HepG2 (cell line): Measurements from ENCODE around the gene MPV17L2. TPM values are rescaled to one million over a fixed set of nuclear protein-coding genes. Genes with fewer than 3 reads are reported as not detected.
A peak's percentile ranks its signal among the peaks of the same experiment; 100 is the strongest.

Experiments used
- HMG20B ChIP-seq: conservative IDR thresholded peaks from 2 replicates; pipeline ENCODE4 v1.6.1; 2016; ENCODE audit warnings: missing genetic modification reagents, missing compliant biosample characterization
- ISL2 ChIP-seq: sonication (generic); formaldehyde crosslinking; IDR thresholded peaks from 2 replicates; pipeline ENCODE4 v1.5.0; 2020; ENCODE audit warnings: missing genetic modification reagents
- KDM3A ChIP-seq: IDR thresholded peaks from 2 replicates; pipeline ENCODE4 v1.6.1; 2018; ENCODE audit warnings: low read depth, missing compliant biosample characterization
- MIER2 ChIP-seq: IDR thresholded peaks from 2 replicates; pipeline ENCODE4 v1.6.1; 2016; ENCODE audit warnings: missing biosample characterization, missing genetic modification reagents
- NCOA2 ChIP-seq: sonication (generic); formaldehyde crosslinking; IDR thresholded peaks from 2 replicates; pipeline ENCODE4 v1.8.0; 2022; ENCODE audit warnings: inconsistent platforms
- NFATC3 ChIP-seq: sonication (generic); formaldehyde crosslinking; IDR thresholded peaks from 2 replicates; pipeline ENCODE4 v1.5.1; 2020; ENCODE audit warnings: mild to moderate bottlenecking, missing genetic modification reagents
- PBX2 ChIP-seq: IDR thresholded peaks from 2 replicates; pipeline ENCODE4 v1.6.1; 2016; ENCODE audit warnings: control low read depth
- SNAI1 ChIP-seq: sonication (generic); formaldehyde crosslinking; IDR thresholded peaks from 2 replicates; pipeline ENCODE4 v1.5.0; 2020; ENCODE audit warnings: mild to moderate bottlenecking, missing genetic modification reagents, borderline replicate concordance
- TBL1XR1 ChIP-seq: fragments of 150-350 bp; IDR thresholded peaks from 2 replicates; pipeline ENCODE4 v1.6.1; 2014; ENCODE audit warnings: borderline replicate concordance, low read length; ENCODE audit not compliant: partially characterized antibody
- ZBTB2 ChIP-seq: sonication (generic); formaldehyde crosslinking; IDR thresholded peaks from 2 replicates; pipeline ENCODE4 v1.8.0; 2022; ENCODE audit warnings: low read depth, missing genetic modification reagents
- ZNF12 ChIP-seq: sonication (generic); formaldehyde crosslinking; IDR thresholded peaks from 2 replicates; pipeline ENCODE4 v1.5.0; 2020; ENCODE audit warnings: missing genetic modification reagents
- ZNF124 ChIP-seq: sonication (generic); formaldehyde crosslinking; IDR thresholded peaks from 2 replicates; pipeline ENCODE4 v1.4.0; 2020; ENCODE audit warnings: missing genetic modification reagents
- ZNF280D ChIP-seq: sonication (generic); formaldehyde crosslinking; IDR thresholded peaks from 2 replicates; pipeline ENCODE4 v1.5.1; 2020; ENCODE audit warnings: mild to moderate bottlenecking, missing genetic modification reagents
- ZNF333 ChIP-seq: sonication (generic); formaldehyde crosslinking; IDR thresholded peaks from 2 replicates; pipeline ENCODE4 v1.4.0; 2020; ENCODE audit warnings: mild to moderate bottlenecking, missing genetic modification reagents, borderline replicate concordance
- ZNF431 ChIP-seq: sonication (generic); formaldehyde crosslinking; IDR thresholded peaks from 2 replicates; pipeline ENCODE4 v1.9.0; 2022; ENCODE audit warnings: missing genetic modification reagents, low read depth, mild to moderate bottlenecking, borderline replicate concordance
- ZNF703 ChIP-seq: sonication (generic); formaldehyde crosslinking; IDR thresholded peaks from 2 replicates; pipeline ENCODE4 v1.5.1; 2020; ENCODE audit warnings: missing genetic modification reagents, mild to moderate bottlenecking, moderate library complexity, borderline replicate concordance
- ZNF709 ChIP-seq: sonication (generic); formaldehyde crosslinking; IDR thresholded peaks from 2 replicates; pipeline ENCODE4 v1.5.0; 2020; ENCODE audit warnings: mild to moderate bottlenecking, missing genetic modification reagents
- polyA plus RNA-seq, 8 experiments: library from polyadenylated mRNA; depleted of rRNA in 3 of 8; stranded (reverse) in 7 of 8; unstranded in 1 of 8; fragments of >200 nt; fragmentation: Illumina TruSeq in 4 of 8; extraction: Trizol in 4 of 8; gene quantifications; 2 replicates each; pipeline versions ENCODE4 v1.2.1 to v1.2.3, GENCODE V29; 2011 to 2016; ENCODE audit warnings: low read depth in 4 of 8, missing spikeins in 1 of 8, mixed read lengths in 1 of 8; ENCODE audit not compliant: insufficient read depth in 1 of 8
- total RNA-seq, 5 experiments: library from RNA; depleted of rRNA; stranded (reverse); fragments of >200 nt; fragmentation: Illumina TruSeq; extraction: Trizol; gene quantifications; 2 replicates each; pipeline ENCODE4 v1.2.3, GENCODE V29; 2016; ENCODE audit warnings: low read depth in 1 of 5

Gene MPV17L2
- total and polyA plus RNA-seq, 2 of the 13 experiments (the other 11 are each of a cell fraction or from before 2014, with no cell fraction given): 13.6 to 16.7 TPM

GRCh38 chr19:18192673-18193387, at the start of gene MPV17L2 (continued):
- TF ChIP-seq ZNF431 (CRISPR knock-in tag) (no peak), ZNF333 (no peak), ZNF280D (no peak), SNAI1 (CRISPR knock-in tag) (no peak), NCOA2 (no peak), ZNF703 (no peak), ZBTB2 (no peak), ZNF124 (CRISPR knock-in tag) (0 out of 2 replicates have a peak, but pooled peaks have one; percentile 44), NFATC3 (CRISPR knock-in tag) (no peak), PBX2 (CRISPR knock-in tag) (no peak), ISL2 (CRISPR knock-in tag) (peak; percentile 33; the same call in 1 of the 2 replicates), HMG20B (CRISPR knock-in tag) (no peak), TBL1XR1 (no peak), ZNF12 (CRISPR knock-in tag) (no peak), ZNF709 (CRISPR knock-in tag) (no peak), KDM3A (CRISPR knock-in tag) (0 out of 2 replicates have a peak, but pooled peaks have one; percentile 29), MIER2 (CRISPR knock-in tag) (no peak)
- TF ChIP-seq, all 625 proteins: peak for 148
